Erythroblast (primary cell): ENCODE measurements around the gene NRG2.

Experiments used
- GATA1 ChIP-seq: IDR thresholded peaks from 2 replicates; pipeline ENCODE4 v1.6.1; 2011; ENCODE audit warnings: low read depth, mild to moderate bottlenecking, control low read depth, low read length, moderate library complexity
- POLR2A ChIP-seq: IDR thresholded peaks from 2 replicates; pipeline ENCODE4 v1.6.1; 2011; ENCODE audit warnings: mild to moderate bottlenecking, low read length

- no peak for TF ChIP-seq POLR2A
- TF ChIP-seq GATA1, result no peak
Measured at GRCh38 chr5:139947727-139948126, 95.4 kb downstream of the NRG2 start.
